ENCODE results near the gene ADCK1.

DNA sequence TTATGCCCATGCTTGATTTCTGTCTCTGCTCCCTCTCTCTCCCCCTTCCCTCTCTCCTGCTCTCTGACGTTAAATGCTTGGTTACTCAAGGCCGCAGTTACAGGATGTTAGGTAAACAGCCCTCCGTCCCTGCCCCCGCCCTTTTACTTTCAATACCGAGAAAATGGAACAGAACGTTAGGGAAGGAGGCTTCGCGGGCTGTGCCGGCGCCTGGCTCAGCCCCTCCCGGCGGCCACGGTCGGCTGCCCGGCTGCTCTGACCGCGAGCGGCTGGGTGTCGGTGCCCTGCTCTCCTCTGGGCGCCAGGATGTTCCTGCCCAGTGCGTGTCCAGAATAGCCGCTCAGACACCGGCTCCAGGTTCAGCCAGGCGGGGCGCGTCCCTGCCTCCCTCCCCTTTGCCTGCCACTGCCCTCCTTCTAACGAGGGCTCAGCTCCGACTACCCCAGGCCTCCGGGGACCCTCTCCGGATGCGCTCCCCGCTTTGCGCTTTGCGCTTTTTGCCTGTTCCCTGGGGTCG, 166.1 kb downstream of the ADCK1 start:
- TF ChIP-seq, protein P1, sequence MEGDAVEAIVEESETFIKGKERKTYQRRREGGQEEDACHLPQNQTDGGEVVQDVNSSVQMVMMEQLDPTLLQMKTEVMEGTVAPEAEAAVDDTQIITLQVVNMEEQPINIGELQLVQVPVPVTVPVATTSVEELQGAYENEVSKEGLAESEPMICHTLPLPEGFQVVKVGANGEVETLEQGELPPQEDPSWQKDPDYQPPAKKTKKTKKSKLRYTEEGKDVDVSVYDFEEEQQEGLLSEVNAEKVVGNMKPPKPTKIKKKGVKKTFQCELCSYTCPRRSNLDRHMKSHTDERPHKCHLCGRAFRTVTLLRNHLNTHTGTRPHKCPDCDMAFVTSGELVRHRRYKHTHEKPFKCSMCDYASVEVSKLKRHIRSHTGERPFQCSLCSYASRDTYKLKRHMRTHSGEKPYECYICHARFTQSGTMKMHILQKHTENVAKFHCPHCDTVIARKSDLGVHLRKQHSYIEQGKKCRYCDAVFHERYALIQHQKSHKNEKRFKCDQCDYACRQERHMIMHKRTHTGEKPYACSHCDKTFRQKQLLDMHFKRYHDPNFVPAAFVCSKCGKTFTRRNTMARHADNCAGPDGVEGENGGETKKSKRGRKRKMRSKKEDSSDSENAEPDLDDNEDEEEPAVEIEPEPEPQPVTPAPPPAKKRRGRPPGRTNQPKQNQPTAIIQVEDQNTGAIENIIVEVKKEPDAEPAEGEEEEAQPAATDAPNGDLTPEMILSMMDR (IDR thresholded peaks at IDR 0.05): no peak
- TF ChIP-seq POLR2A (IDR thresholded peaks at IDR 0.05): no peak
